NCI-H1436 (cell line): ENCODE data around the gene NTNG1.
"Not testable (repeated sequence)": the region's sequence is repeated elsewhere in the genome, so short reads cannot be mapped to it uniquely, and the experiment has no call there.

Experiments
- DNase-seq: peaks from one replicate; lab custom pipeline; 2025; lab: John Stamatoyannopoulos, UW

The NTNG1 gene

DNA sequence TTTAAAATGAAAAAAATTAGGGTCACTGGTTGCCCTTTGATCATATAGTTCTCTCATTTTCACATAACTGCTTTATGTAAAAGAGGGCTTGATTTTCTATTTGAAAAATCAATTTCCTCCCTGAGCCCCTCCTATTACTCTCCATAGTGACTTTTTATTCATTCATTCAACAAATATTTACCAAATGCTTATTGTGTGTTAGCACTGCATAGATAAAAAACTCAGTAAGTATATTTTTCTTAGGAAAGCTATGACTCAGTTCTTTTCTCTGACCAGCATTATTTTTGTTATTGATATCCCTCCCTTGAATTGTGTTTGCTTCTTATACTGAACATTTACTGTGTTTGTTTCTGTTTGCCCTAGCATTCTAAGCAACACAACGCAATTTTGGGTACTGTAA, 59.8 kb downstream of the NTNG1 start:
- DNase-seq, result no peak

DNA sequence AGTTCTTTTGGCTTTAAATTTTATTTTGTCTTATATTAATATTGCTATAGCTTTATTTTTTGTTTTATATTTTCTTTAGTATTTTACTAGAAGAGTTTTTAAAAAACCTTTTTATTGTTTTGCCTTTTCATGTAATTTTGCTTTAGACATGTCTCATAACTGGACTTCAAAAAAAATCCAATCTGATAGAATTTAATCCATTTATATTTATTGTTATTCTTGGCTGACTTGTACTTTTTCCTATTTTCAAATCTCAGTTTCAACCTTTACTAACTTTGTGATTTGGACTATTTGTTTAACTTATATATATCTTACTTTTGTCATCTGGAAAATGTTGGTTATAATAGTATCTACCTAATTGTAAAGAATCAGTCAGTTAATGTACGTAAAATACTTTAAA, 61.2 kb downstream of the NTNG1 start:
- DNase-seq, result no peak

DNA sequence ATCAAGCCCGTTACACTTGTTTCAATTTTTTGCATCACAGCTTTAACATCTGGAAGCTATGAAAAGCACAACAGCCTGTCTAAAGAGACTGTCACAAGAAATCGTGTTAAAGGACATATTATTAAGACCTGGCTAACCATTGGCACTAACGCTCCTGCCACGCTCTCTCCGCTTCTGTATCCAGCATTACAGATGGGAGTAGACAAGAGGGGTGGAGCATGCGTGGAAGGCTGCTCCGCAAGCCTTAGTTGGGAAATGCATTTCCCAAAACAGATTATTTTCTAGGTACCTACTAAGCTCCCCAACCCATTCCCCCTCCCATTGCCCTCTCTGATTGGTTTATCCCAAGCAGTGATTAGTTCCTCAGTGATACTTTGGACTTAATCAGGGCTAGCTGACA, 72.4 kb downstream of the NTNG1 start:
- no peak for DNase-seq

DNA sequence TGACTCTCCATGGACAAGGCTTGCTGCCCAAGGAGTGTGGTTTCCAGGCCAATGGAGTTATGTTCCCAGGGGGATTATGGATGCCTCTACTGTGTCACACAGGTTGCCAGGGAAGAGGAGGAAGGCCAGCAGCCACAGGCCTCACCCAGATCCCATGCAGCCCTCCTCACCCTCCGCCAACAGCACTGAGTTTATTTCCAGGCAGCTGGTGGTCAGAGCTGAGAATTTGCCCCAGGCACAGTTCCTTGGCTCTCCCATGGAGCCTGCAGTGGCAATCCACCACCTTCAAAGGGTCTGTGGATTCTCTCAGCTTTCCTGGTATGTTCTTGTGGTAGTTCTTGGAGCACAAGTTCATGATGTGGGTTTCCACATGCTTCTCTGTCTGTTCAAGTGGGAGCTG, 79.2 kb downstream of the NTNG1 start:
- no peak for DNase-seq

DNA sequence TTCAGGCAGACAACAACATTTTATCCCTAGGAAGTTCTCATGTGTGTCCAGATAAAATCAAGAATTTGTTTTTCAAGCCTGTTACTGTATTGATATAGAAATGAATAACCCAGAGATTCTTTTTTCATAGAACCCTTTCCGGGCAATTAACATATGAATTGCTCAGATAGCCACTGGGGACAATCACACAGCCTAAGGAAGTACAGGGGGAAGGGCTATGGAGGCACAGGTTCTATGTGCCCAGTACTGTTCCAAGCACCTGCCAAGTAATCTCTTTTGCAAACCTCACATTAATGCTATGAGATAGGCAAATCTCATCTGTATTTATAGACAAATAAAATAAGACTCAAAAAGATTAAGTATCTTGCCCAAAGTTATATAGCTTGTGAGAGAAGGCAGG, 84.9 kb downstream of the NTNG1 start:
- no peak for DNase-seq

DNA sequence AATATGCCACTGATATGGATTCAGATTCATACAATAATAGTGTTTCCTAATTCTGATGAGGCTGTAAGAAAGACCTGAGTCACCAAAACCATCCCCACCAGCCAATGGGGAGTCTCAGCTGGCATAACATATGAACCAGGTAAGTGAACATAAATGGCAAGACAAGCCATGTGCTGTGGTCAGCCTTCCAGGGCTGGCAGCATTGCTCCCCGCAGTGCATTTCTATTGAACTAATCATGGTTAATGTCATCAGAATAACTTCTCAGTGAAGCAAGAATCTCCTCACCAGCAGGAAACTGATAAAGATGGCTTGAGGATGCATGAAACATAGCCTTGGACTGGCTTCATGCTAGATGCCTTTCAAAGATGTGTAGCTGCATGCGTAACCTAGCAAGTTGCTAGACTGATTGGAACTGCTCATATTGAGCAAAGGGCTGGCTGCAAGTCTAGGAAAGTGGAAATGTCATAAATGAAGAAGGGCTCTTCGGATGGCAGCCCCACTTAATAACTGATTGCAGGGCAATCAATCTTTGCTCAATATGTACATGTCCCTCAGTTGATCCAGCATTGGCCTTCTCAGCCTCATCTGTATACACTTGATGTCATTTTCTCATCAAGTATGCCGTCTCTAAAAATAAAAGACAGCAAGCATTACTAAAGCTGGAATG, 88.0 kb downstream of the NTNG1 start:
- no peak for DNase-seq

DNA sequence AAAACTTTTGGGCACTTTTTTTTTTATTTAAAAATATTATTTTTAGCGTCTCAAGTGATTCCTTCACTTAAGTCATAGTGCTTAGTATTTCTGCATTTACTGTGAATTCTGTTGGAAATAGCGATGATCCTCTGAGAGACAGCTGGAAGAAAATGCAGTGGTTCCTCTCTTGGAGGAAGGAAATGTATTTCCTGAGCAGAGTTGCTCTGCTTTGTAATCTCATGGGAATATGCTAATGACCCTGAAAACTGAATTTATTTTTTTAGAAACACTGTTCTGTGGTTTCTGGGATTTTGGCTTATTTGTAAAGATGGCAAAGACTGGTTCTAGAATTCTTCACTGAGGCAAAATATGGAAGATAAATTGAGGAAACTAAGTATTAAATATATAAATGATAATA, 88.9 kb downstream of the NTNG1 start:
- no peak for DNase-seq

DNA sequence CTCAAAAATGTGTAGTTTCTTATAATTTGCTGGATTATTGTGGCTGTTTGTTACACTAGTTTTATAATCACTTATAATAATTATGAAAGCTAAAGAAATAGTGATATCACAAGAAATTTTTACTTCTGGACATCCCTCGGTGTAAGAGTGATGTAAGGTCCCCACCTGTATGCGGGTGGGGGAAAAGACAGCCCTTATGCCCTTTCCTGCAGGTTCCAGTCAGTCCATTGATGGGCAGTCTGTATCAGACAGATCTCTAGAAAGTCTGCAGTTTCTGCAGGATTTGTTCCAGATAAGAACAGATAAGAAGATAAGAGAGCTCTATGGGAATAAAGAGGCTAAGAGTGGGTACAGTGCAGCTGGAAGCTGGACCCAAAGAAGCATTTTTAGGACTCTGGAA, 89.3 kb downstream of the NTNG1 start:
- no peak for DNase-seq

DNA sequence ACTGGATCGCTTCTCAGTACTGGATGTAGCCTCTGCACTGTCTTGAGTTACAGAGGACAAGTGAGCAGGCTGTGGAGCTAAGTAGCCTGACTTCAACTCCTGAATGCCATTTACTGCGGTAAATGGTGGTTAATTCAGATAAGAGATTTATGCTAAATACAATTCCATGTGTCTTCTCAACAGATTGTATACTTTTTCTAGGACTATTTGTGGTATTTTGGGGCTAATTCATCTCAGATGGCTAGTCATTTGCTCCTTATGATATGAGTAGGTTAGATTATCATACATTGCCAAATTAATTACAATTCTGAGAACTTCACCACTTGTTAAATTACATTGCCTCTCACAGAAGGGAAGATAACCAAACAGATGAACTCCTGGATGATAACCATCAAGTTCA, 90.5 kb downstream of the NTNG1 start:
- no peak for DNase-seq

DNA sequence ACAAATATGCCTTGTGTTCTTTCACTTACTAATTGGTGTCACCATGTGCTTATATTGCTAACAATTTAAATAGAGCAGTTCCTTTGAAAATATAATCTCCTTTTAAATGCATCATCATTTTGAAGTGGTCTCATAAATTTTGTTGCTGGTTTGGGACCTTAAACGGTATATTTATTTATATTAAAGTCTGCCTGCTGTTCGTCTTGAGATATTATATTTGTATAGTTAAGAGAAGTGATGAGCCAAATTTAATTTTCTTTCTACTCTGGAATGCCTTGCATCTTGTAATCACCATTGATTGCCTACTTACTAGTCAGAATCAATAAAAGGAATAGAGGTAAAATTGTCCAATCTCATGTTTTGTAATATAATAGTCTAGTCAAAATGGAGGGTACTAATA, 91.6 kb downstream of the NTNG1 start:
- no peak for DNase-seq

DNA sequence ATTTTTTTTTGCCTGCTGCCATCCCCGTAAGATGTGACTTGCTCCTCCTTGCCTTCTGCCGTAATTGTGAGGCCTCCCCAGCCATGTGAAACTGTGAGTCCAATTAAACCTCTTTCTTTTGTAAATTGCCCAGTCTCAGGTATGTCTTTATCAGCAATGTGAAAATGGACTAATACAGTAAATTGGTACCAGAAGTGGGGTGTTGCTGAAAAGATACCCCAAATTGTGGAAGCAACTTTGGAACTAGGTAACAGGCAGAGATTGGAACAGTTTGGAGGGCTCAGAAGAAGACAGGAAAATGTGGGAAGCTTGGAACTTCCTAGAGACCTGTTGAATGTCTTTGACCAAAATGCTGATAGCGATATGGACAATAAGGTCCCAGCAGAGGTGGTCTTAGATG, 95.9 kb downstream of the NTNG1 start:
- DNase-seq, result not testable (repeated sequence)

DNA sequence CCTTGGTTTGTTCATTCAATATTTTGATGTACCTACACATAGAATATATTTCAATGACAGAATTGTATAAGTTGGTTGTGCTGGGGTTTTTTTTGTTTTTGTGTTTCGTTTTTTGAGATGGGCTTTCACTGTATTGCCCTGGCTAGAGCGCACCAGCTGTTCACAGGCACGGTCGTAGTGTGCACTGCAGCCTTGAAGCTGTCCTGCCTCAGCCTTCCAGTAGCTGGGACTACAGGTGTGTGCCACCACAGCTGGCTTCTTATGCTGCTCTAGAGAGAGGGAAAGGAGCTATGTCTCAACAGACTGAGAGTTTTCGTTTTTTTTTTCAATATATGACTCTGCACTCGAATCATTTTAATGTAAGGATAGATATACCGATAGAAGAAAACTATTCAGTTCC, 102.6 kb downstream of the NTNG1 start:
- DNase-seq, result no peak

DNA sequence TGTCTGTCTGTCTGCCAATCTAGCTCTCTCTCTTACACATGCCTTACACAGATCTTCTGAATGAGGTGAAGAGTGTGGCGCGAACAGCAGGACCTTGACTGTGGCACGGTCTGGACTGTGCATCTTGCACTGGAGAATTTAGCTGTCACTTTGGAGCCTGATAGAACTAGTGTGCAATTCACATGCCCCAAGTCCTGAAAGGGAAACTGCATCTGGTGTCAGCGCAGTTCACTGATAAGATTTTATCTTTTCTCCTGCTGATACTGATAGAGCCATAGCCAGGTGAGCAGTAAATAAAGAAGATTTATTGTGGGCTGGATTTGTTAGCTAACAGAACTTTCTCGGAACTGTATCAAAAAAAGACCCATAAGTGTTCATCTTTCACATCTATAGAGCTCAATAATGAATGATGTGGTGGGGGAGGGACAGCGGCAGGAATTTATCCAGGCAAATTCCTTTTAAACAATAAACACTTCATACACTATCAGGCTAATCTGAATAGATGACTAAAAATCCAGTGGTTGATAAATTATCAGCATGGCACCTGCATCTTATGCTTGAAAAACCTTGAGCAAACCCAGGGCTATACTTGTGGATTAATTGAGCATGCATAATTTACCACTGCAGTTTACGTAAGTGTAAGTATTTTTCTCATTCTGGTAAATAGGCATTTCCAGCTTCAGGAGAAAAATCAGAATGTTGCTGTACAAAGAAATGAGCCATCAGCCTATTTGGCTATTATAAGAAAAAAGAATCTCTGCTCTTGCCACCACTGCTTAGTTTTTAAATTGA, 104.1 kb downstream of the NTNG1 start:
- no peak for DNase-seq

DNA sequence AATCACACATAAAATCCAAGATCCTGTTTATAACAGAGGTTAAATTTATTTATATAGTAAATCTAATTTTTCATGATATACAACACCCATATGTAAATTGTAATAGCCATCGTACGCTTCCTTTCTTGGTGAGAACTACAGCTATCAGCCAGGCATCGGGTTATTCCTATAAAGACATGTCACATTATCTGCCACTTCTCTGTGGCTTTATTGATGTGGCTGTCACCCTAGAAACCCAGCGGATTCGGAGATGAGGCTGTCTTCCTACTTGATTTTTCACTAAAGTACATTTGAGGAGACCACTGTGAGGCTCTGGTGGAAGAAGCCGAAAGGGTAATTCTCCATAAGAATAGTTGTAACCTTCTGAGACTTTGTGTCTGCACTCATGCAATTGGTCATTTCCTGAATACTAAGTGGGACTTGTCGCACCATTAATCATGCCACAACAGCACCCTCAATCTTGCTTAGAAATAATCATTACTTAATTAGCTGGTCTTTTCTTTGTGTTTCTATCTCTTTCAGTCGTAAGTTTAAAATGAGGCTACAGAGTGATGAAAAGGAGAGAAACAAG, 106.0 kb downstream of the NTNG1 start:
- DNase-seq, result no peak

DNA sequence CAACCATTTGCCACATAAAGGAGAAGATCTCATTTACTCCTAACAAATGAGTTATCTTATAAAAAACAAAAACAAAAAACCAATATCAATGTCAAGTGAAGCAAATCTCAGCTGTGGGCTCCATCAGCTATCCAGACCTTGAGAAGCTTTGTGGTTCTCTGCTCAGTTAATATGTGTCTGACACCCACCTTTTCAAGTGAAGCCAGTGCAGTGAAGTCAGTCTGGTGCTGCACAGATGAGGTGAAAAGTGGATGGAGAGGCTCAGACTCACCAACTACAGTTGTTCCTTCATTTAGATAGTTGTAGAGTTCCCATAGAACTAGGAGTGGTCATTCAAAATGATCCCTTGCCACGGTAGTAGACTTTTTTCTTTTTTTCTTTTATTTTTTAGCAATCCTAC, 106.8 kb downstream of the NTNG1 start:
- DNase-seq, result no peak

DNA sequence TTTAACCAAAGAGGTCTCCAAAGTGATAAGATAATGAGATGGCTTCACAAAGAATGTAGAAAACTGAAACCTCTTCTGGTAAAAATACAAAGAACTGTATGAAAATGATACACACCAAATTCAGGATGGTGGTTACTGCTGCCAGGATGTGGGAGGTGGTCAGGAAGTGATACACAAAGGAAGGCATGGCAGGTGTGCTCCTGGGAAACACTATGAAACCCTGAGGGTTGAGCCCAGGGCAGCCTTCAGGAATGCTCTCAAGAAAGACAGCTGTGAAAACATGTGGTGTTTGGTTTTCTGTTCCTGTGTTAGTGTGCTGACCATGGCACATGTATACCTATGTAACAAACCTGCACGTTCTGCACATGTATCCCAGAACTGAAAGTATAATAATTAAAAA, 109.3 kb downstream of the NTNG1 start:
- no peak for DNase-seq

DNA sequence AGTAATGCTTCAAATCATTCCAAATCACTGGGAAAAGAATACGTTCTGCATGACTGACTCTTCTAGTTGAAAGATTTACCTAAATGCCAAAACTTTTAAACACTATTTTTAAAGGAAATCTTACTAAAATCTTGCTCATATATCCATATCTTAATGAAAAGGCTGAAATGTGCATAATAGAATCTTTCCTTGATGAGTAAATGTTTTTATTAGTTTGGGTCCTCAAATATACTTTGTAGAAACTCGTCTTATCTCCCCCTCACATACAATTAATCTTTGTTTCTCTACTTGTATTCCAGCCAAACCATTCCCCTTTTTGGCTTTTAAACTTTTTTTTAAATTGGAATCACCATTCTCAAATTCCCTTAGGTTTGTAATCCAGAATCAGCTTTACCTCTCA, 110.2 kb downstream of the NTNG1 start:
- DNase-seq, result no peak

DNA sequence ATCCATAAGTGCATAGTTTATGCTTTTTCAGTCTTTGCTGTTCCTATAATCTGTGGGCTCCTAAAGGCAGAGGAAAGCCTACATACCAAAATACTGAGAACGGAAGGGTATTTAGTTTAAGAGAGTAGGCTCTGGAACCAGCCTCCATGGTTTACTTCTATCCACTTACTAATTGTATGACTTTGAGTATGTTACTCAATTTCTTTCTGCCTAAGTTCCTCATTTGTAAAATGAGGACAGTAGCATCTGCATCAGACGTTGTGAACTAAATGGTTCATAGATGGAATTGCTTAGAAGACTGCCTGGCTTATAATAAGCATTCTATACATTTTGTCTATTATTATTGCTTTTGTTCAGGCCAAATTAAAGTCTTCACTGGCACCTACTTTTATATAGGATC, 111.0 kb downstream of the NTNG1 start:
- DNase-seq, result no peak

DNA sequence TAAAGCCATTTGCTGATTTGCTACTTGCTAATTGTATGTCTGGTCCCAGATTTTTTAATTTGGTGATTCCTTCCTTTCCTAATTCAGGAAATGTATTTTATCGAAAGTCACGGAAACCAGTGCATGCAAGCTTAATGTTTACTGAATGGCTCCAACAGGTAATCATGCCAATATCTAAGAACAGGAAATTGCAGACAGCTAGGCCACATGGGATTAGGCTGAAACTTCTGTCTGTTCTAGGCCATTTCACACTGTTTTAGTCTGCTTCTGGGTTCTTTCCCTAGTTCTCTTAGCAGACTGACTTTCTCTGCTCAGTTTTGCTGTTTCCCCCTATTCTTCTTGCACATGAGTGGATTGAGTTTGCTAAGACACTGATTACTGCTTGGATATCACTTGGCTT, 111.4 kb downstream of the NTNG1 start:
- no peak for DNase-seq

DNA sequence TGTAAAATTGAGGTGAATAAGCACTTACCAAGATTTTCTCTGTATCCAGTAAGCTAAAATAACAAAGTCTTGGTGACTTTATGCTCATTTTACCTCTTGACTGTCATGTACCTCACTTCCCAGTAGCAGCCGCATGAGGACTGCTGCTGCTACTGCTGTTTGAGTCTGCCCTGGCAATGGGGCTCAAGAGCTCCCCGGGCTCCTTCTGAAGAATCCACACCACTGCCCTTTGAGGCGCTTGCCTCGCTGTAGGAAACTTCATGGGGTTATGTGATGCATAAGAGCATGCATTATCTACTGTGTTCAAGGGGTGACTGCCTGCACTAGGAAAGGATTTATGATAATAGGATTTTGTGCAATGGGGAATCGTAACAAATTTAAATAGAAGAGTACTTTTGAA, 113.5 kb downstream of the NTNG1 start:
- DNase-seq, result no peak

DNA sequence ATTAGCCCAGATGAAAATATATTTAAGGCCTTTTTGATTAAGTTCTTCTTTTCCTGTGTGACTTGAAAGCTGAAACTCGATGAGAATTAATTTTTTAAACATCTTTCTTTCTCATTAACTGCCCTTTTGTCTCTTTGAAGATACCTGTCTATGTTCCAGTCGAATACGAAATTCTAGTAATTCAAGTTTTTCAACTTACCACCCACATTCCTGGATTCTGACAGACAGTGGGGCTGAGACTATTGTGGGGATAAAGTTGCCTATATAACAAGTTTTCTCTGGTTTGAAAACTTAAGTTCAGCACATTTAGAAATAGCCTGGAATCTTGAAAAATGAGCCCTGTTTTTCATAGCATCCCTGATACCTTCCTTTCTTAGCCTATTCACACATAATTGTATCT, 114.6 kb downstream of the NTNG1 start:
- DNase-seq, result no peak

DNA sequence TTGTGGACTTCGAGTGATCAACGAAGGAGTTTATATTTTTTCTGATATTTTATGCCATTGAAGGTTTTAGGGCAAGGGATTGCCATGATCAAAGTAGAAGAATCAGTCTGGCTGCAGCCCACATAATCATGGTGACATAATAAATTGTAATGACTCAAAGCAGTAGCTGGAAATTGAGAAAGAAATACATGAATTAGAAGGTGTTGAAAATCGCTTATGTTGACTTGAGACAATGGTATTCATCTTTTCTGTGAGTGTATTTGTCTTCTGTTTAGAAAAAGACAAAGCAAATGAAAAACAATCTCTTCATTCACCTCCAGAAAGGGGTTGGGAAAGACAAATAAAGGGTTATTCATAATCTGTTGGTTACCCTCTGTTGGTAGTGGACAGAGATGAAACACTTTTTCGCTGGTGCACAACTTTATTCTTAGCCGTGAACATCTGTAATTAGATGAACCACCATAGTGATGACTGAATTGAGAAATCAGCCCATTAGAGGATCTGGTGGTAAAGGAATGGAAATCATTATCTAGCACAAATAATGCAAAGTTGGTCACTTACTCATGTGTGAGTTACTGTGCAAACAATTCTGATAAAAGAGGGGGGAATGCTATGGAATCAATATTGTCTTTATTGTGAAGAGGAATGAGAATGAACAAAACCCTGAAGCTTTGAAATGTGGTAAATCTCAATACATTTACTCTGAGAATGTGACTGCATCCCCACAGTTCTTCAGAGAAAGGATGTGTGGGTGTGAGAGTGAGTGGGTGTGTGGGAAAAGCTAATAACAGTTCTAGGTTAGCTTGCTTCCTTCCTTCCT, 121.8 kb downstream of the NTNG1 start:
- DNase-seq, result no peak
